Ascending aorta (tissue), 2 donors: ENCODE results near the gene DPH6. TPM values are rescaled to one million over a fixed set of nuclear protein-coding genes. Genes with fewer than 3 reads are reported as not detected.
A peak's percentile ranks its signal among the peaks of the same experiment; 100 is the strongest.

Experiments used
- DNase-seq, 2 donors: peaks; one replicate each; pipeline ENCODE4 v3.0.0-alpha.2; 2019; ENCODE audit warnings: low spot score in 2 of 2
- H3K27ac ChIP-seq, 2 donors: fragments of 200-600 bp; sonication (generic); one replicate each; pipeline ENCODE4 v1.5.1; 2016 to 2017; ENCODE audit warnings: mild to moderate bottlenecking in 1 of 2
- H3K27me3 ChIP-seq: fragments of 200-600 bp; sonication (generic); one replicate; pipeline ENCODE4 v1.5.1; 2017
- H3K36me3 ChIP-seq, 2 donors: fragments of 200-600 bp; sonication (generic); one replicate each; pipeline ENCODE4 v1.5.1; 2016
- H3K4me1 ChIP-seq, 2 donors: fragments of 200-600 bp; sonication (generic); one replicate each; pipeline ENCODE4 v1.5.1; 2016 to 2017; ENCODE audit warnings: mild to moderate bottlenecking in 1 of 2
- H3K4me3 ChIP-seq, 2 donors: fragments of 200-600 bp; sonication (generic); one replicate each; pipeline ENCODE4 v1.5.1; 2016 to 2017; ENCODE audit warnings: mild to moderate bottlenecking in 1 of 2
- H3K9me3 ChIP-seq, 2 donors: fragments of 200-600 bp; sonication (generic); one replicate each; pipeline ENCODE4 v1.5.1; 2016
- intact Hi-C: fragments of 100-400 bp; cut with DNase I; formaldehyde crosslinking; loops from one replicate; pipeline ENCODE4 v1.15.1; 2023
- total RNA-seq: library from RNA; depleted of rRNA; stranded (reverse); fragments of >200 nt; gene quantifications from one replicate; pipeline ENCODE4 v1.1.0, GENCODE V29; 2016
- TF ChIP-seq, protein P1 (sequence below), 3 experiments: fragments of 200-600 bp in 2 of 3; fragments of 450-650 bp in 1 of 3; sonication (generic) in 2 of 3; IDR thresholded peaks; one replicate each; pipeline ENCODE4 v1.5.1; 2016 to 2019; ENCODE audit warnings: antibody characterized with exemption in 3 of 3, mild to moderate bottlenecking in 1 of 3, moderate library complexity in 1 of 3

The DPH6 gene
- total RNA-seq, 1 donor from 2014 or later: 9.0 TPM

DNA sequence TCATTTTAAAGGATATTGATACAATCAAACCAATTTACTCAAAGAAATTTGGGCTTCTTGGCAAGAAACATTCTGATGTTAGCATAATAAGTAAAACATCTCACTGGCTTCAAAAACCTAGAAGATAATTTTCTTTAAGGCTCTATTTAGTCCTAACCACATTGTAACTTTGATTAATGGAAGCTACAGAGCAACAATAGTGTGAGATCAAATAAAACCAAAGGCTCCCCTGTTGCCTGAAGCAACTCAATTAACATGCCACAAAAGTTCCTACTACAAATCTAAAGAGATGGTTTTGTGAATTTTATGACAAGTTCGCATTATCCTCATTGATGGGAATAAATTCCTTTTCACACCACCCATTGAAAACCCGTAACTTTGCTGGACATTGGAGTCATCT, 5.9 kb downstream of the DPH6 start:
- Histone ChIP-seq H3K4me3 (no peak overlapping the region), H3K27me3 (no peaks in the 10 kb centered on the region), H3K9me3 (no peaks in the 10 kb centered on the region), H3K27ac (peak overlapping the region in 1 of 2 donors; percentile 10), H3K4me1 (peaks cover 0 to 7% of the 10 kb centered on the region in 2 donors), H3K36me3 (peaks cover 0 to 7% of the 10 kb centered on the region in 2 donors)
- DNase-seq: no peak
- TF ChIP-seq, protein P1, sequence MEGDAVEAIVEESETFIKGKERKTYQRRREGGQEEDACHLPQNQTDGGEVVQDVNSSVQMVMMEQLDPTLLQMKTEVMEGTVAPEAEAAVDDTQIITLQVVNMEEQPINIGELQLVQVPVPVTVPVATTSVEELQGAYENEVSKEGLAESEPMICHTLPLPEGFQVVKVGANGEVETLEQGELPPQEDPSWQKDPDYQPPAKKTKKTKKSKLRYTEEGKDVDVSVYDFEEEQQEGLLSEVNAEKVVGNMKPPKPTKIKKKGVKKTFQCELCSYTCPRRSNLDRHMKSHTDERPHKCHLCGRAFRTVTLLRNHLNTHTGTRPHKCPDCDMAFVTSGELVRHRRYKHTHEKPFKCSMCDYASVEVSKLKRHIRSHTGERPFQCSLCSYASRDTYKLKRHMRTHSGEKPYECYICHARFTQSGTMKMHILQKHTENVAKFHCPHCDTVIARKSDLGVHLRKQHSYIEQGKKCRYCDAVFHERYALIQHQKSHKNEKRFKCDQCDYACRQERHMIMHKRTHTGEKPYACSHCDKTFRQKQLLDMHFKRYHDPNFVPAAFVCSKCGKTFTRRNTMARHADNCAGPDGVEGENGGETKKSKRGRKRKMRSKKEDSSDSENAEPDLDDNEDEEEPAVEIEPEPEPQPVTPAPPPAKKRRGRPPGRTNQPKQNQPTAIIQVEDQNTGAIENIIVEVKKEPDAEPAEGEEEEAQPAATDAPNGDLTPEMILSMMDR (IDR thresholded peaks at IDR 0.05): no peak
- intact Hi-C loops: loop anchor here (5.0 kb wide), 2 partner anchors 117 to 212 kb away; no protein-coding TSS in a partner anchor

DNA sequence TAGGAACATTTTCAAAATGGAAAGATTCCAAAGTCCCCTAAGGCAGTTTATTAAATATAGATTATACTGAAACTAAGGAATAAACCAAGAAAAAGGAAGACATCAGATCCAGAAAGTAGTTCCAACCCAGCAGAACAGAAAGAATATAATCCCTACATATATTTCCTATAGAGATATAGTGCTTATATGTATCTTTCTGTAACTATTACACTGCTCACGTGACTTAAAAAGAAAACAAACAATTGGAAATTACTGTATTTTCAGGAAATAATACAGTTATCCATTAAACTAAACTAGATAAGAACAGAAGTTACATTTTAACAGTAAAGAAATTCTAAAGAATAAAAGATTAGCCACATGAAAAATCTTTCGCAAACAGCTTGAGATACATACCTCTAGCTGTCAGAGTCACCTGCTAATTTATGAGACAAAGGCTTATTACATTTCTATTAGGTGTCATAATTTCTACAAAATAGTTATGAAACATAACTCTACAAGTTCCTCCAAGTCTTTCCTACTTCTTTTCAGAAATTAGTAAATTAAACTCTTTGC, 10.5 kb downstream of the DPH6 start:
- no peak overlapping the region for H3K4me3 ChIP-seq
- peak overlapping the region in 1 of 2 donors; percentile 10 for H3K27ac ChIP-seq
- H3K4me1 ChIP-seq: peaks cover 0 to 2% of the 10 kb centered on the region in 2 donors
- no peaks in the 10 kb centered on the region for H3K27me3 ChIP-seq
- intact Hi-C loops: no loop called here
- peaks cover 0 to 7% of the 10 kb centered on the region in 2 donors for H3K36me3 ChIP-seq
- DNase-seq: no peak
- TF ChIP-seq, protein P1 (IDR thresholded peaks at IDR 0.05): no peak
- no peaks in the 10 kb centered on the region for H3K9me3 ChIP-seq

DNA sequence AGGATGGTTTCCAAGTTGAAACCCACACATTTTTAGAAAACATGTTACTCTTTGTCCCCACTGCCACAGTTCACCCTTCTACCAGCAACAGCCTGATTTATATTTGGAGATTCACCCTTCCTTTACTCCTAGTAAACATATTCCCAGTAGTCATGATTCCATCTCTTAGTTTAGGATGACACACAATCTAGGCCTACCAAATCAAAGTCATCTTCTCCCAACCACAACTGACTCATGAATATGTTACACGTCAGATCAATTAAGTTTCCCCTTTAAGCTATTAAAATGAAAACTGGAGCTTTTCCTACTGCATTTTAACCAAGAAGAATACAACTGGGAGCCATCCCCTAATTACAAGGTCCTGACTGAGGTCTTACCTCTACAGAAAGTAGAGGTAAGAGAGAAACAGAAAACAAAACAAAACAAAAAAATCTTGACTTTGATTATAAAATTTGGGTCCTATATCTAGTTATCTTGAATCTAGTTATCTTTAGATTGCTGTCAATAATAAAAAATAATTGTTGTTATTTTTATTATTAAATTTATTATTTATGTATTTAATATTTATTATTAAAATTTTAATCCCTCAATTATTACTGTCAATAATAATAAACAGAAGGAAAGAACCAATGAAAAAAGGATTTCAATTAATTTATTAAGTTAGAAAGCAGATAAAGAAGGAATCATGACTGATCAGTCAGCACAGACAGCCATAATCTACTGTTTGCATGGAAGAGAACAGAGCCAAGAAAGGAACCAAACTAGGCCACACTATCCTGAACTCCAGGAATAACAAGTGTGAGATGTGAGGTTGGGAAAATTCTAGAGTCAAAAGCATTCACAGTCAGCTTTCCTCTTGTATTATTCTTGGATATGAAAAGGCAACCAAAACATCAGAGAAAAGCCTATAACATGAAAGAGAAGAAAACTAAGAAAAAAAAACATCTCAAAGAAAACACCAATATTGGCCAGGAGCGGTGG, 12.5 kb downstream of the DPH6 start:
- no peaks in the 10 kb centered on the region for H3K27me3 ChIP-seq
- peak overlapping the region in 1 of 2 donors; percentile 6 for H3K27ac ChIP-seq
- H3K4me1 ChIP-seq: peaks cover 0 to 2% of the 10 kb centered on the region in 2 donors
- H3K4me3 ChIP-seq: no peak overlapping the region
- TF ChIP-seq, protein P1 (IDR thresholded peaks at IDR 0.05): no peak
- intact Hi-C loops: no loop called here
- DNase-seq: no peak
- H3K36me3 ChIP-seq: peaks cover 0 to 7% of the 10 kb centered on the region in 2 donors
- H3K9me3 ChIP-seq: no peaks in the 10 kb centered on the region

DNA sequence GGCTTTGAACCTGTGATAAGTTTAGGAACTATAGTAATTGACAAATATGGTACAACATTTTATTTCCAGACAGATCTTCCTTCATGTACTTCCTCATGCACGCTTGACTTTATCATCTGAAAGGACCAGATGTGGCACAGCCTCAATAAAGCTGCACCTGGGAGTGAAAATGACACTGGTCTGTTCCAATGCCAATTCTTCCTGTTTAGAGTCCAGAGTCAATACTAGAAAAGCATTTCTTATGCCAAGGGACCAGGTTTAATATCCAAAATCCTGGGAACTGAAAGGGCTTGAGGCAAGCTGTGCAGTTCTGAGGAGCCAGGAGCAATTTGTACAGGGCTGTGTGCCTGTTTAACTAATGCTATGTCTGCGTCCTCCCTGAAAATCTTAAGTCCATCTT, 15.3 kb downstream of the DPH6 start:
- Histone ChIP-seq H3K27ac (no peak overlapping the region), H3K27me3 (no peaks in the 10 kb centered on the region), H3K4me3 (no peak overlapping the region), H3K4me1 (peaks cover 0 to 2% of the 10 kb centered on the region in 2 donors), H3K9me3 (no peaks in the 10 kb centered on the region), H3K36me3 (no peaks in the 10 kb centered on the region)
- intact Hi-C loops: no loop called here
- DNase-seq: no peak
- TF ChIP-seq, protein P1 (IDR thresholded peaks at IDR 0.05): no peak

DNA sequence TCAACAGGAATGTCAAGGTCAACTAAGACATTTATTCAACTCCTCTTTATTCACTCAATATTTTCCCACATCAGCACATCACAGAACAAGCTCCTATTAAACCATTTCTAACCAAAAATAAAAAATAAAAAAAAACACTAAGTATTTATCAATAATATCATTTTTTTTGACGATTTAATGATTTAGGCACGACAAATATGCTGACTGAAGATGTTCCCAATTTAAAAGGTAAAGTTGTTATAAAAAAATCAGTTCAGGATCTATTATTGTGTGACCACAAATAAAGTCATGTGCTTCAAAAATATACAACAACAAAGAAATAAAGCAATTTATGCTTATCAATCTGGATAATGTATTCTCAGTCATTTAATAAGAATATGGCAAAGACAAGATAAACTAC, 16.2 kb downstream of the DPH6 start:
- Histone ChIP-seq H3K27me3 (no peaks in the 10 kb centered on the region), H3K27ac (no peak overlapping the region), H3K9me3 (no peaks in the 10 kb centered on the region), H3K36me3 (no peaks in the 10 kb centered on the region), H3K4me1 (peaks cover 0 to 2% of the 10 kb centered on the region in 2 donors), H3K4me3 (no peak overlapping the region)
- TF ChIP-seq, protein P1 (IDR thresholded peaks at IDR 0.05): no peak
- intact Hi-C loops: no loop called here
- no peak for DNase-seq
